Tibial nerve (tissue), 4 donors: ENCODE results near the gene SORCS2.

Experiments used
- CTCF ChIP-seq, 5 experiments: fragments of 200-600 bp in 3 of 5; fragments of 450-650 bp in 2 of 5; sonication (generic) in 3 of 5; IDR thresholded peaks; one replicate each; pipeline ENCODE4 v1.5.1; 2016 to 2019; ENCODE audit warnings: antibody characterized with exemption in 5 of 5, mild to moderate bottlenecking in 3 of 5, moderate library complexity in 2 of 5
- EP300 ChIP-seq, 2 donors: sonication (generic); formaldehyde crosslinking; IDR thresholded peaks; one replicate each; pipeline ENCODE4 v1.6.1; 2017; ENCODE audit warnings: antibody characterized with exemption in 2 of 2, mild to moderate bottlenecking in 1 of 2

GRCh38 chr4:7166981-7167700 lies 25.2 kb upstream of the SORCS2 start:
- TF ChIP-seq CTCF (IDR thresholded peaks at IDR 0.05) (no peak), EP300 (IDR thresholded peaks at IDR 0.05) (no peak)
